ENCODE results near the gene VPS13D.

Gene VPS13D

GRCh38 chr1:12249181-12249580 lies 19.4 kb downstream of the VPS13D start:
- DNase-seq (ENCODE audit: low read depth) = peak; percentile 63
- TF ChIP-seq CTCF (conservative IDR thresholded peaks at IDR 0.05; ENCODE audit: low read length) = no peak
- H3K4me3 ChIP-seq (ENCODE audit: low read length) = no peak overlapping the region

GRCh38 chr1:12249748-12250147 lies 19.9 kb downstream of the VPS13D start:
- DNase-seq (ENCODE audit: low read depth) = no peak
- no peak overlapping the region for H3K4me3 ChIP-seq (ENCODE audit: low read length)
- no peak for TF ChIP-seq CTCF (conservative IDR thresholded peaks at IDR 0.05; ENCODE audit: low read length)

- no peak for TF ChIP-seq CTCF (conservative IDR thresholded peaks at IDR 0.05; ENCODE audit: low read length)
- peak; percentile 28 for DNase-seq (ENCODE audit: low read depth)
- no peak overlapping the region for H3K4me3 ChIP-seq (ENCODE audit: low read length)
Measured at GRCh38 chr1:12251442-12251841, 21.6 kb downstream of the VPS13D start.

DNA sequence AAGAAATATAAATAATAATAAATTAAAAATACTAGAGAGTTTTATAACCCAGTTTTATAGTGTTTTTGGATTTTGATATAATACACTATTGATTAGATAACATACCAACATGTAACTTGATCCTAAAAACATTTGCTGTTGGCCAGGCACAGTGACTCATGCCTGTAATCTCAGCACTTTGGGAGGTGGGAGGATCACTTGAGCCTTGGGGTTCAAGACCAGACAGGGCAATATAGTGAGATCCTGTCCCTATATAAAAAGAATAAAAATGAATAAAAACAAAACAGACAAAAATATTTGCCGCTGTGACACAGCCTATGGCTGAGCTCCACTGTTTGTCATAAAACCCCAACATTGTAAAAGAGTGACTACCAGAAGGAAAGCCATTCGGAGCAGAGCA lies 26.1 kb downstream of the VPS13D start:
- TF ChIP-seq CTCF (conservative IDR thresholded peaks at IDR 0.05; ENCODE audit: low read length) = no peak
- H3K4me3 ChIP-seq (ENCODE audit: low read length) = no peak overlapping the region
- no peak for DNase-seq (ENCODE audit: low read depth)

- no peak overlapping the region for H3K4me3 ChIP-seq (ENCODE audit: low read length)
- no peak for DNase-seq (ENCODE audit: low read depth)
- TF ChIP-seq CTCF (conservative IDR thresholded peaks at IDR 0.05; ENCODE audit: low read length) = no peak
Measured at GRCh38 chr1:12258272-12258671, 28.4 kb downstream of the VPS13D start.

DNA sequence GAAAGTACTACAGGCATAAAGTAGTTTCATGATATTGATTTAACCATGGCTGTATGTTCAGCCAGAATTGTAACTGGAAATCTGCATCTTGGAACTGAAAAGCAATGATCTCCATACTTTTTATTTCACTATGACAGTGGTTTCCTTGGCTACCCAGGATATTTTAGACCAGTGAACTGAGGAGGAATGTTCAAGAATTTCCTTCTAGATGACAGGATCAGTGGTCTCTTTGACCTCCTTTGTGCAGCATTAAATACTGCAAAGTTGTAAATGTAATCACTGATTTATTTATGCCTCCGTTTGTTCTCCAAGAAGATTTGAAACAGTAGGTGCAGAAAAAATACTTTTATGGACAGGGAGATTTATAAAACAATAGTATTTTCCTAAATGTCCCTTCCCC lies 39.5 kb downstream of the VPS13D start:
- H3K4me3 ChIP-seq (ENCODE audit: low read length) = no peak overlapping the region
- TF ChIP-seq CTCF (conservative IDR thresholded peaks at IDR 0.05; ENCODE audit: low read length) = no peak
- DNase-seq (ENCODE audit: low read depth) = no peak

GRCh38 chr1:12271033-12271432 lies 41.2 kb downstream of the VPS13D start:
- no peak for DNase-seq (ENCODE audit: low read depth)
- TF ChIP-seq CTCF (conservative IDR thresholded peaks at IDR 0.05; ENCODE audit: low read length) = no peak

More at GRCh38 chr1:12271033-12271432, 41.2 kb downstream of the VPS13D start:
- H3K4me3 ChIP-seq (ENCODE audit: low read length) = no peak overlapping the region

Measured in AG10803 (cell line).